ENCODE data around the gene BHLHA15. TPM values are rescaled to one million over a fixed set of nuclear protein-coding genes. Genes with fewer than 3 reads are reported as not detected.

The BHLHA15 gene
- total and polyA plus RNA-seq, 2 of the 13 experiments (the other 11 are each of a cell fraction or from before 2014, with no cell fraction given) = 1.9 to 6.1 TPM

DNA sequence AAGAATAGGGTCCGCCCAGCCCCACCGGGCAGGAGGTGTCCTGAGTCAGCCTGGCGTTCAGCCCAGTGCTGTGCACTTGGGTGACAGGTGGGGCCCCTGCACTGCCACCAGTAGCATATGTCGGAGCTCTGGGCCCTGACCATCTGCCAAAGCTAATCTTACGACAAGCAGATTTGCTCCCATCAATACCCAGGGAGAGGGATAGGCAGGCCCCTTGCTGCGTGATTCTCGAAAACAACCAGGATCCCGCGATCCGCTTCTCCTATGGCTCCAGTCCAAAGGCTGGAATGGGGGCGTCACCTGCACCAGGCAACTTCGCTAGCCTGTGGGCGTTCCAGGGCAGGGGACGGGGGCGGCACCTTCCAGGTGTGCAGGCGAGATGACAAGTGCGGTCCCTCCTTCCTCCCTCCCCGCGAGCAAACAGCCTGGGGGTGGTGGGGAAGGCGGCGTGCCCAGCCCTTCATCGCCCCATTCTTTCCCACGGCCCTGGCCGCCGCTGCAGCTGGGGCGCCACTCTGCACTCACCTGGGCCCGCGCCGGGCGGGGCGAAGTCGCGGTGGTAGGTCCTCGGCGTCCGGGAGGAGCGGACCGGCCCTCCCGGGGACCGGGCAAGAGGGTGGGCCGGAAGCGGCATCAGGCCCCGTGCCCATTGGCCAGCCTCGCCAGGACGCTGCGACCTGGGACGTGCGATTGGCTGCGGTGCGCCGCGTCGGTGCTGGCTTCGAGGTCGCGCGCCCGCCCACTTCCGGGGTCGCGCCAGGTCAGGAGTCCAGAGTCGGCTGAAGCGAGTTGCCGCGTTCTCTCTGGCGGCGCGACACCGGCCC lies 40.6 kb downstream of the BHLHA15 start, which contains the start of gene TECPR1 (continued):
- TF ChIP-seq IRF9 (CRISPR knock-in tag; IDR thresholded peaks at IDR 0.05; ENCODE audit: borderline replicate concordance) (peak; percentile 91), MXD1 (CRISPR knock-in tag; IDR thresholded peaks at IDR 0.05) (peak; percentile 79; the same call in 1 of the 2 replicates), TOPORS (CRISPR knock-in tag; IDR thresholded peaks at IDR 0.05) (no peak), ZSCAN30 (CRISPR knock-in tag; IDR thresholded peaks at IDR 0.05) (no peak), HMG20A (CRISPR knock-in tag; IDR thresholded peaks at IDR 0.05; ENCODE audit: borderline replicate concordance) (no peak; the same call in 1 of the 2 replicates), IKZF4 (CRISPR knock-in tag; IDR thresholded peaks at IDR 0.05; ENCODE audit: borderline replicate concordance, low read depth, not compliant biosample characterization) (peak; percentile 31), SOX13 (IDR thresholded peaks at IDR 0.05) (no peak), SOX13 (CRISPR knock-in tag; conservative IDR thresholded peaks at IDR 0.05 in 1 of 2, IDR thresholded peaks at IDR 0.05 in 1 of 2) (no peak), MEIS1 (CRISPR knock-in tag; IDR thresholded peaks at IDR 0.05; ENCODE audit: borderline replicate concordance) (no peak), ZNF205 (CRISPR knock-in tag; IDR thresholded peaks at IDR 0.05) (no peak), CTCF (CRISPR knock-in tag; IDR thresholded peaks at IDR 0.05) (no peak; the same call in 1 of the 2 replicates), ZBTB8A (CRISPR knock-in tag; IDR thresholded peaks at IDR 0.05; ENCODE audit: borderline replicate concordance, low read depth) (no peak), HHEX (CRISPR knock-in tag; IDR thresholded peaks at IDR 0.05) (no peak), ZNF710 (CRISPR knock-in tag; IDR thresholded peaks at IDR 0.05; ENCODE audit: borderline replicate concordance) (peak; percentile 5; the same call in 1 of the 2 replicates), CEBPB (IDR thresholded peaks at IDR 0.05; ENCODE audit: borderline replicate concordance, low read depth, low read length) (no peak), BRCA1 (CRISPR knock-in tag; IDR thresholded peaks at IDR 0.05) (no peak), SMAD1 (CRISPR knock-in tag; IDR thresholded peaks at IDR 0.05; ENCODE audit: borderline replicate concordance, low read depth) (0 out of 2 replicates have a peak, but pooled peaks have one; percentile 51)
- TF ChIP-seq, protein P1, sequence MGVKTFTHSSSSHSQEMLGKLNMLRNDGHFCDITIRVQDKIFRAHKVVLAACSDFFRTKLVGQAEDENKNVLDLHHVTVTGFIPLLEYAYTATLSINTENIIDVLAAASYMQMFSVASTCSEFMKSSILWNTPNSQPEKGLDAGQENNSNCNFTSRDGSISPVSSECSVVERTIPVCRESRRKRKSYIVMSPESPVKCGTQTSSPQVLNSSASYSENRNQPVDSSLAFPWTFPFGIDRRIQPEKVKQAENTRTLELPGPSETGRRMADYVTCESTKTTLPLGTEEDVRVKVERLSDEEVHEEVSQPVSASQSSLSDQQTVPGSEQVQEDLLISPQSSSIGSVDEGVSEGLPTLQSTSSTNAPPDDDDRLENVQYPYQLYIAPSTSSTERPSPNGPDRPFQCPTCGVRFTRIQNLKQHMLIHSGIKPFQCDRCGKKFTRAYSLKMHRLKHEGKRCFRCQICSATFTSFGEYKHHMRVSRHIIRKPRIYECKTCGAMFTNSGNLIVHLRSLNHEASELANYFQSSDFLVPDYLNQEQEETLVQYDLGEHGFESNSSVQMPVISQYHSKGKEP (CRISPR knock-in tag; IDR thresholded peaks at IDR 0.05) = no peak
- TF ChIP-seq, protein P2, sequence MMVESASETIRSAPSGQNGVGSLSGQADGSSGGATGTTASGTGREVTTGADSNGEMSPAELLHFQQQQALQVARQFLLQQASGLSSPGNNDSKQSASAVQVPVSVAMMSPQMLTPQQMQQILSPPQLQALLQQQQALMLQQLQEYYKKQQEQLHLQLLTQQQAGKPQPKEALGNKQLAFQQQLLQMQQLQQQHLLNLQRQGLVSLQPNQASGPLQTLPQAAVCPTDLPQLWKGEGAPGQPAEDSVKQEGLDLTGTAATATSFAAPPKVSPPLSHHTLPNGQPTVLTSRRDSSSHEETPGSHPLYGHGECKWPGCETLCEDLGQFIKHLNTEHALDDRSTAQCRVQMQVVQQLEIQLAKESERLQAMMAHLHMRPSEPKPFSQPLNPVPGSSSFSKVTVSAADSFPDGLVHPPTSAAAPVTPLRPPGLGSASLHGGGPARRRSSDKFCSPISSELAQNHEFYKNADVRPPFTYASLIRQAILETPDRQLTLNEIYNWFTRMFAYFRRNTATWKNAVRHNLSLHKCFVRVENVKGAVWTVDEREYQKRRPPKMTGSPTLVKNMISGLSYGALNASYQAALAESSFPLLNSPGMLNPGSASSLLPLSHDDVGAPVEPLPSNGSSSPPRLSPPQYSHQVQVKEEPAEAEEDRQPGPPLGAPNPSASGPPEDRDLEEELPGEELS (CRISPR knock-in tag; IDR thresholded peaks at IDR 0.05) = no peak

Measured in HepG2 (cell line).